CD4-positive, alpha-beta T cell (primary cell): ENCODE results near the gene FXR2. TPM values are rescaled to one million over a fixed set of nuclear protein-coding genes. Genes with fewer than 3 reads are reported as not detected.

Experiments
- ATAC-seq: fragments of 200-7000 bp; cut with Tn5 transposase; one replicate; pipeline ENCODE4 v1.10.0; 2022; ENCODE audit warnings: mild to moderate bottlenecking; ENCODE audit not compliant: poor library complexity
- CTCF ChIA-PET: fragments of 350-600 bp; sonication (Branson Sonifier 250); formaldehyde crosslinking; loops from one replicate; lab custom pipeline; 2021; ENCODE audit warnings: antibody characterized with exemption, inconsistent platforms; lab: Charles Lee
- POLR2A ChIA-PET: fragments of 350-600 bp; sonication (Branson Sonifier 250); formaldehyde crosslinking; loops from one replicate; lab custom pipeline; 2021; ENCODE audit warnings: antibody characterized with exemption, inconsistent platforms; lab: Charles Lee
- DNase-seq, 14 experiments: peaks; one replicate each; pipeline ENCODE4 v3.0.0-alpha.2; 2013 to 2020; ENCODE audit warnings: mixed read lengths in 2 of 14
- H3K27ac ChIP-seq, 2 donors: one replicate each; pipeline versions ENCODE4 v1.5.1 to v1.7.0; 2013; ENCODE audit warnings: low read length in 2 of 2, low read depth in 1 of 2, mild to moderate bottlenecking in 1 of 2
- H3K27me3 ChIP-seq, 2 experiments: 1 replicate in 1 of 2; 2 replicates in 1 of 2; pipeline versions ENCODE4 v1.6.1 to v1.7.0; 2013; ENCODE audit warnings: low read length in 2 of 2, control low read depth in 1 of 2, mild to moderate bottlenecking in 1 of 2, moderate library complexity in 1 of 2; ENCODE audit not compliant: insufficient read depth in 2 of 2, control insufficient read depth in 1 of 2
- H3K36me3 ChIP-seq: one replicate; pipeline ENCODE4 v1.6.1; 2013; ENCODE audit warnings: low read length, control low read depth; ENCODE audit not compliant: insufficient read depth
- H3K4me1 ChIP-seq: one replicate; pipeline ENCODE4 v1.6.1; 2013; ENCODE audit warnings: low read length, control low read depth; ENCODE audit not compliant: insufficient read depth
- H3K4me3 ChIP-seq: one replicate; pipeline ENCODE4 v1.5.1; 2013; ENCODE audit warnings: mild to moderate bottlenecking, low read length, moderate library complexity
- H3K9me3 ChIP-seq, 2 experiments: 1 replicate in 1 of 2; 2 replicates in 1 of 2; pipeline versions ENCODE4 v1.6.1 to v1.7.0; 2013; ENCODE audit warnings: low read length in 2 of 2, mild to moderate bottlenecking in 2 of 2, control low read depth in 1 of 2, moderate library complexity in 1 of 2; ENCODE audit not compliant: control insufficient read depth in 1 of 2, insufficient read depth in 1 of 2
- H3K27ac Mint-ChIP-seq: one replicate; pipeline ENCODE4 v1.8.0; 2020; ENCODE audit warnings: mixed read lengths
- H3K27me3 Mint-ChIP-seq: one replicate; pipeline ENCODE4 v1.8.0; 2021; ENCODE audit warnings: mixed read lengths
- H3K36me3 Mint-ChIP-seq: one replicate; pipeline ENCODE4 v1.8.0; 2021; ENCODE audit warnings: low read depth, mixed read lengths
- H3K4me1 Mint-ChIP-seq: one replicate; pipeline ENCODE4 v1.8.0; 2021; ENCODE audit warnings: low read depth, mixed read lengths
- H3K4me3 Mint-ChIP-seq: one replicate; pipeline ENCODE4 v1.8.0; 2020; ENCODE audit warnings: mild to moderate bottlenecking, mixed read lengths
- H3K9me3 Mint-ChIP-seq: one replicate; pipeline ENCODE4 v1.8.0; 2020; ENCODE audit warnings: mixed read lengths
- intact Hi-C, 2 experiments: fragments of 100-400 bp; cut with DNase I in 1 of 2; cut with micrococcal nuclease in 1 of 2; formaldehyde crosslinking; loops; one replicate each; pipeline versions ENCODE4 v1.15.1 to v1.9.0; 2023 to 2025; cut with DNase I, micrococcal nuclease
- total RNA-seq, 174 experiments: library from RNA in 2 of 174; stranded (reverse) in 2 of 174; gene quantifications; one replicate each; pipeline ENCODE4 v1.2.3 and lab custom pipeline; 2021 to 2026
- TF ChIP-seq, protein P1 (sequence below): fragments of 200-600 bp; IDR thresholded peaks from one replicate; pipeline ENCODE4 v1.8.0; 2022; ENCODE audit warnings: antibody characterized with exemption, mild to moderate bottlenecking

FXR2 gene
- total RNA-seq, 2 experiments from 2014 or later: 20.6 to 22.5 TPM

DNA sequence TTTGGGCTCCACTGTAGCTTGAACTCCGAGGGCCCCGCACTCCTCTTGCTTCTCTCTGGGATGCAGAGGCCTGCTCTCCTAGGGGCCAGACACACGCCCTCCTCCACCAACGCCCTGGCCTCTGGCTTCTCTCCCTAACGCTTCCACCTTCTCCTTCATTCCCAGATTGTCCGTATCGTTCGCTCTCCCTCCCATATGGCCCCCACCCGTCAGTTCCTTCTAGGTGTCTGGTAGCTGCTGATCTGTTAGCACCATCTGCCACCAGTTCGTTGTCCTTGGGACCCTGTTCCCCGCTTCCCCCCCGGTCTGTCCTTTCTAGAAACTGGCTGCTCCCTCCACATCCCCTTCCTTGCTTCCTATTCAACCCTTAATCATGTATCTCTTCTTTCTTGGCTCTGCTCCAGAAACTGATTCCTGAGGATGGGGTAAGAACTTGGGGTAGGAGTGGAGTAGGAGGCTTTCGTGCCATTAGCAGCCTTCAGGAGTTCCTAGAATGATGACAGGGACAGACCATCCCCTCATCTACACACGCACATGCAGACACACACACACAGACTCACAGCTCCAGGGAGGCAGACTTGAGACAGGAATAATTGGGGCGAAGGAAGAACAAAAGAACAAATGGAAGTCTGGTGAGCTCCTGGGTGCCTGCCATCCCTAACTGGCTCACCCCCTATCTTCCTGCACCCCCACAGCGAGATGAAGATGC, 40.3 kb upstream of the FXR2 start:
- H3K27ac Mint-ChIP-seq: no peak overlapping the region
- intact Hi-C loops: loop anchor here in 1 of 2 experiments (5.0 kb wide), 1 partner anchor 32 kb away; the partner anchor contains the start of genes TP53 and WRAP53
- H3K9me3 ChIP-seq: peaks cover 0 to 8% of the 10 kb centered on the region in 2 experiments
- no peaks in the 10 kb centered on the region for H3K9me3 Mint-ChIP-seq
- DNase-seq (no peak), ATAC-seq (no peak)
- POLR2A ChIA-PET: interaction anchor here (1.2 kb wide), 1 partner anchor 27 kb away, joined by 3 read pairs; the partner anchor contains the start of gene SAT2
- H3K36me3 ChIP-seq: no peaks in the 10 kb centered on the region
- H3K27me3 Mint-ChIP-seq: peaks cover 35% of the 10 kb centered on the region
- H3K4me3 Mint-ChIP-seq: no peak overlapping the region
- peaks cover 20 to 28% of the 10 kb centered on the region in 2 experiments for H3K27me3 ChIP-seq
- no peak overlapping the region for H3K27ac ChIP-seq
- H3K4me3 ChIP-seq: no peak overlapping the region
- no peaks in the 10 kb centered on the region for H3K36me3 Mint-ChIP-seq
- CTCF ChIA-PET: no interaction called here
- peaks cover 19% of the 10 kb centered on the region for H3K4me1 ChIP-seq
- peaks cover 19% of the 10 kb centered on the region for H3K4me1 Mint-ChIP-seq
- TF ChIP-seq, protein P1, sequence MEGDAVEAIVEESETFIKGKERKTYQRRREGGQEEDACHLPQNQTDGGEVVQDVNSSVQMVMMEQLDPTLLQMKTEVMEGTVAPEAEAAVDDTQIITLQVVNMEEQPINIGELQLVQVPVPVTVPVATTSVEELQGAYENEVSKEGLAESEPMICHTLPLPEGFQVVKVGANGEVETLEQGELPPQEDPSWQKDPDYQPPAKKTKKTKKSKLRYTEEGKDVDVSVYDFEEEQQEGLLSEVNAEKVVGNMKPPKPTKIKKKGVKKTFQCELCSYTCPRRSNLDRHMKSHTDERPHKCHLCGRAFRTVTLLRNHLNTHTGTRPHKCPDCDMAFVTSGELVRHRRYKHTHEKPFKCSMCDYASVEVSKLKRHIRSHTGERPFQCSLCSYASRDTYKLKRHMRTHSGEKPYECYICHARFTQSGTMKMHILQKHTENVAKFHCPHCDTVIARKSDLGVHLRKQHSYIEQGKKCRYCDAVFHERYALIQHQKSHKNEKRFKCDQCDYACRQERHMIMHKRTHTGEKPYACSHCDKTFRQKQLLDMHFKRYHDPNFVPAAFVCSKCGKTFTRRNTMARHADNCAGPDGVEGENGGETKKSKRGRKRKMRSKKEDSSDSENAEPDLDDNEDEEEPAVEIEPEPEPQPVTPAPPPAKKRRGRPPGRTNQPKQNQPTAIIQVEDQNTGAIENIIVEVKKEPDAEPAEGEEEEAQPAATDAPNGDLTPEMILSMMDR: no peak

DNA sequence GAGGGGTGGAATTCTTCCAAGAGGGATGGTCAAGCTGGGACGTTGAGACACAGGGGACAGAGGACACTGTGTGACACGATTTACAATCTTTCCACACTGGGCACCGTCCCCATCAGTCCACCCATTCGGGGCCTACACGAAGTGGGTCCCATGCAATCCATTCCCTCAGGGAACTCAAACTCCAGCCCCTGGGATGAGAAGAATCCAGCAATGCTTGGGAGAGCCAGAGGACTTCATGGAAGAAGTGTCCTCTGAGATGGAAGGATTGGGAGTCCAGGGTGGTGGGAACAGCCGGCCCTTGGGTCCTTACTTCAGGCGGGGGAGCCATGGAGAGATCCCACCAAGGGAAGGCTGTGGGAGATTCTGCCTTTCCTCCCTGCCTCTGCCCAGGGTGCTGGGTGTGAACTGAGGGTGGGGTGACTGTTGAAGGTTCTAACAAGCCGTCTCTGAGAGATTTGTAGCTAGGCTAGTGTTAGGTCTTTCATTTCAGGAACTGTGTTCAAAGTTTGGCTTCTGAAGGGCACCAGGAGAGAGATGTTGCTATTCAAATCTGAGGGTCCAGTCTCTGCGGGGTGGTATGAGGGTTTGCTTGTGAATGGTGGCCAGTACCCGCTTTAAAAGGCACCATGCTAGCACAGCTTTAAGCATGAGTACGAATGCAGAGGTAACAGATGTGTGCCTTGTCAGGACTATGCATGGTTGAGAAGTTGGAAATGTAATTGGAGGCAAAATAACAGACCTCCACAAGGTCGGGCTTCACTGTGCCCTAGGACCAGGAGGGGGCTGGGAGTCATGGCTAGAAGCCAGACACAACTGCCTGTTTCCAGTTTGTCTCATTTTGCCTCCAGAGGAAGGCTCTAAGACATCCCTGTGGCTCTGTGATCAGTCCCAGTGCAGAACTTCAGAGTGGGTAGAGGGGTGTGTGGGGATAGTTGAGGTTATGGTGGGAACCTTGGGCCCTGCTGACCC, 38.0 kb upstream of the FXR2 start:
- ChIA-PET CTCF (interaction anchor here (0.6 to 4.1 kb wide), 2 partner anchors 35 to 723 kb away, joined by 5 to 21 read pairs; partner anchors contain the start of genes TP53 and WRAP53), POLR2A (interaction anchor here (2.1 to 3.4 kb wide), 3 partner anchors 25 to 37 kb away, joined by 18 to 78 read pairs (median 19); partner anchors contain the start of genes FXR2, SAT2, TP53 and WRAP53)
- Mint-ChIP-seq H3K36me3 (no peaks in the 10 kb centered on the region), H3K27me3 (peaks cover 46% of the 10 kb centered on the region), H3K4me3 (peak overlapping the region; percentile 46), H3K27ac (no peak overlapping the region), H3K9me3 (no peaks in the 10 kb centered on the region), H3K4me1 (peaks cover 22% of the 10 kb centered on the region)
- intact Hi-C loops: loop anchor here in 1 of 2 experiments (5.0 kb wide), 1 partner anchor 35 kb away; the partner anchor contains the start of genes TP53 and WRAP53
- no peaks in the 10 kb centered on the region for H3K36me3 ChIP-seq
- H3K27ac ChIP-seq: no peak overlapping the region
- H3K4me1 ChIP-seq: peaks cover 23% of the 10 kb centered on the region
- no peak for DNase-seq
- ATAC-seq: no peak
- peaks cover 0 to 8% of the 10 kb centered on the region in 2 experiments for H3K9me3 ChIP-seq
- H3K27me3 ChIP-seq: peaks cover 27 to 38% of the 10 kb centered on the region in 2 experiments
- TF ChIP-seq, protein P1: no peak
- H3K4me3 ChIP-seq: no peak overlapping the region
